ENCODE results near the gene SRPK1. TPM values are rescaled to one million over a fixed set of nuclear protein-coding genes. Genes with fewer than 3 reads are reported as not detected.

SRPK1 gene
- total RNA-seq, 2 experiments from 2014 or later, result 75.6 to 109 TPM

DNA sequence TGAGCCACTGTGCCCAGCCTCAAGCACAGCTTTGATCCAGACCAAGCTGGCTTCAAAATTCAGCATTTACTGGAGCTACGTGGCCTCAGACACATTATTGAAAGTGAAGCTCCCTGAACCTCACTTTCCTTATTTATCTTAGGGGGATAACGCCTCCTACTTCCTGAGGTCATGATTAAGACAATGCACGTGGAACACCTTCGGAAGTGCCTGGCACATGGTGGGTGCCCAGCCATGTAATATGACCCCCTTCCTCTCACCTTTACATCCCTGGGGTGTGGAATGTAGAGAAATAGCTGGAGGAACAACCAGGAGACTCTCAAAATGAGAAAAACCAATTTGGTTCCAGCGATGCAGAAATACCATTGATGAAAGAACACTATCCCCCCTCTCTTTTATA lies 122.2 kb downstream of the SRPK1 start:
- no peak for TF ChIP-seq EZH2phosphoT487 (IDR thresholded peaks at IDR 0.05; ENCODE audit: borderline replicate concordance, low read depth, low read length)
- TF ChIP-seq, protein P1, sequence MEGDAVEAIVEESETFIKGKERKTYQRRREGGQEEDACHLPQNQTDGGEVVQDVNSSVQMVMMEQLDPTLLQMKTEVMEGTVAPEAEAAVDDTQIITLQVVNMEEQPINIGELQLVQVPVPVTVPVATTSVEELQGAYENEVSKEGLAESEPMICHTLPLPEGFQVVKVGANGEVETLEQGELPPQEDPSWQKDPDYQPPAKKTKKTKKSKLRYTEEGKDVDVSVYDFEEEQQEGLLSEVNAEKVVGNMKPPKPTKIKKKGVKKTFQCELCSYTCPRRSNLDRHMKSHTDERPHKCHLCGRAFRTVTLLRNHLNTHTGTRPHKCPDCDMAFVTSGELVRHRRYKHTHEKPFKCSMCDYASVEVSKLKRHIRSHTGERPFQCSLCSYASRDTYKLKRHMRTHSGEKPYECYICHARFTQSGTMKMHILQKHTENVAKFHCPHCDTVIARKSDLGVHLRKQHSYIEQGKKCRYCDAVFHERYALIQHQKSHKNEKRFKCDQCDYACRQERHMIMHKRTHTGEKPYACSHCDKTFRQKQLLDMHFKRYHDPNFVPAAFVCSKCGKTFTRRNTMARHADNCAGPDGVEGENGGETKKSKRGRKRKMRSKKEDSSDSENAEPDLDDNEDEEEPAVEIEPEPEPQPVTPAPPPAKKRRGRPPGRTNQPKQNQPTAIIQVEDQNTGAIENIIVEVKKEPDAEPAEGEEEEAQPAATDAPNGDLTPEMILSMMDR (conservative IDR thresholded peaks at IDR 0.05; ENCODE audit: low read length), result no peak
- ChIA-PET POLR2A (no interaction called here), CTCF (ENCODE audit: unreplicated experiment) (no interaction called here)
- H3K79me2 ChIP-seq (ENCODE audit: insufficient read depth, low read depth, low read length), result no peaks in the 10 kb centered on the region
- H3K4me3 ChIP-seq (ENCODE audit: low read depth, low read length, poor library complexity, severe bottlenecking), result no peak overlapping the region
- no TSS peak for BruUV-seq (replicated peaks)
- no peaks in the 10 kb centered on the region for H3K9me2 ChIP-seq (ENCODE audit: insufficient read depth, low read length)
- H2AFZ ChIP-seq (ENCODE audit: low read length), result no peak overlapping the region
- no peaks in the 10 kb centered on the region for H3K36me3 ChIP-seq (ENCODE audit: insufficient read depth, low read length)
- H3K4me1 ChIP-seq (ENCODE audit: insufficient read depth, low read length, poor library complexity, severe bottlenecking), result no peaks in the 10 kb centered on the region
- intact Hi-C loops (cut with micrococcal nuclease; ENCODE audit: unreplicated experiment), result no loop called here
- H3K9me3 ChIP-seq (ENCODE audit: low read length), result no peaks in the 10 kb centered on the region
- H3K4me2 ChIP-seq (ENCODE audit: low read length), result no peak overlapping the region
- no peak for DNase-seq (ENCODE audit: low spot score)
- no peak overlapping the region for H3K27ac ChIP-seq (ENCODE audit: low read depth, low read length, poor library complexity, severe bottlenecking)
- no peaks in the 10 kb centered on the region for H4K20me1 ChIP-seq (ENCODE audit: insufficient read depth, low read length)

- intact Hi-C loops (cut with micrococcal nuclease; ENCODE audit: unreplicated experiment), result no loop called here
- Histone ChIP-seq H3K4me1 (ENCODE audit: insufficient read depth, low read length, poor library complexity, severe bottlenecking) (no peaks in the 10 kb centered on the region), H3K27ac (ENCODE audit: low read depth, low read length, poor library complexity, severe bottlenecking) (no peak overlapping the region), H3K9me2 (ENCODE audit: insufficient read depth, low read length) (no peaks in the 10 kb centered on the region), H2AFZ (ENCODE audit: low read length) (no peak overlapping the region), H3K9me3 (ENCODE audit: low read length) (no peaks in the 10 kb centered on the region), H4K20me1 (ENCODE audit: insufficient read depth, low read length) (no peaks in the 10 kb centered on the region), H3K4me3 (ENCODE audit: low read depth, low read length, poor library complexity, severe bottlenecking) (no peak overlapping the region), H3K79me2 (ENCODE audit: insufficient read depth, low read depth, low read length) (no peaks in the 10 kb centered on the region), H3K4me2 (ENCODE audit: low read length) (no peak overlapping the region), H3K36me3 (ENCODE audit: insufficient read depth, low read length) (no peaks in the 10 kb centered on the region)
- CTCF ChIA-PET (ENCODE audit: unreplicated experiment), result no interaction called here
- TF ChIP-seq, protein P1 (conservative IDR thresholded peaks at IDR 0.05; ENCODE audit: low read length), result no peak
- no TSS peak for BruUV-seq (replicated peaks)
- no peak for DNase-seq (ENCODE audit: low spot score)
- POLR2A ChIA-PET, result interaction anchor here (0.6 kb wide), 1 partner anchor 544 kb away, joined by 4 read pairs; no protein-coding TSS in a partner anchor
Observed at GRCh38 chr6:35797837-35798526, 122.9 kb downstream of the SRPK1 start.

DNA sequence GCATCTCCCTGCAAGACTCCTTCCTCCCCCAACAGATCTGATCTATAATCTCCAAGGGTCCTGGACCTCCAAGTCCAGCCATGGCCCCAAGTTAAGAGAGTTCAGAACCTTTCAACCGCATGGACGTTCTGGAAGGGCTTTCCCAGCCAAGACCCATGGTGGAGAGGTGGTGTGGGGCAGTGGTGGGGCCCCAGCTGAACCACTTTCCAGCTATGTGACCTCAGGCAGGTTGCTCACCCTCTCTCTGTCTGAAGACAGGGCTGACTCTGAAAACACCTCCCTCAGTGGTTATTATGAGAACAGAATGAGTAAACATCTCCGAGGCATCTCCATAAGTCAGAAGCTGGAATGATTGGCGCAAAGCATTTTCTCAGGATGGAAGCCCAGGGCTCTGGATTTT lies 124.7 kb downstream of the SRPK1 start:
- no peak overlapping the region for H2AFZ ChIP-seq (ENCODE audit: low read length)
- H3K4me3 ChIP-seq (ENCODE audit: low read depth, low read length, poor library complexity, severe bottlenecking), result no peak overlapping the region
- CTCF ChIA-PET (ENCODE audit: unreplicated experiment), result no interaction called here
- no peaks in the 10 kb centered on the region for H3K79me2 ChIP-seq (ENCODE audit: insufficient read depth, low read depth, low read length)
- no peak for DNase-seq (ENCODE audit: low spot score)
- intact Hi-C loops (cut with micrococcal nuclease; ENCODE audit: unreplicated experiment), result no loop called here
- no peaks in the 10 kb centered on the region for H3K4me1 ChIP-seq (ENCODE audit: insufficient read depth, low read length, poor library complexity, severe bottlenecking)
- H3K4me2 ChIP-seq (ENCODE audit: low read length), result no peak overlapping the region
- H3K27ac ChIP-seq (ENCODE audit: low read depth, low read length, poor library complexity, severe bottlenecking), result no peak overlapping the region
- BruUV-seq (replicated peaks), result no TSS peak
- H3K9me2 ChIP-seq (ENCODE audit: insufficient read depth, low read length), result no peaks in the 10 kb centered on the region
- no peaks in the 10 kb centered on the region for H4K20me1 ChIP-seq (ENCODE audit: insufficient read depth, low read length)
- H3K36me3 ChIP-seq (ENCODE audit: insufficient read depth, low read length), result no peaks in the 10 kb centered on the region
- POLR2A ChIA-PET, result interaction anchor here (0.6 to 1.2 kb wide), 3 partner anchors 133 to 189 kb away, joined by 3 read pairs; no protein-coding TSS in a partner anchor
- no peaks in the 10 kb centered on the region for H3K9me3 ChIP-seq (ENCODE audit: low read length)
- no peak for TF ChIP-seq EZH2phosphoT487 (IDR thresholded peaks at IDR 0.05; ENCODE audit: borderline replicate concordance, low read depth, low read length)
- TF ChIP-seq, protein P1 (conservative IDR thresholded peaks at IDR 0.05; ENCODE audit: low read length), result no peak

All from OCI-LY7 (cell line).